Medulla oblongata (tissue), 1 donor: ENCODE data around the gene YWHAB.

Experiments
- DNase-seq: peaks from one replicate; pipeline ENCODE4 v3.0.0-alpha.2; 2015; ENCODE audit errors: extremely low spot score

The YWHAB gene

GRCh38 chr20:44911264-44911921 lies 25.9 kb downstream of the YWHAB start:
- no peak for DNase-seq

DNA sequence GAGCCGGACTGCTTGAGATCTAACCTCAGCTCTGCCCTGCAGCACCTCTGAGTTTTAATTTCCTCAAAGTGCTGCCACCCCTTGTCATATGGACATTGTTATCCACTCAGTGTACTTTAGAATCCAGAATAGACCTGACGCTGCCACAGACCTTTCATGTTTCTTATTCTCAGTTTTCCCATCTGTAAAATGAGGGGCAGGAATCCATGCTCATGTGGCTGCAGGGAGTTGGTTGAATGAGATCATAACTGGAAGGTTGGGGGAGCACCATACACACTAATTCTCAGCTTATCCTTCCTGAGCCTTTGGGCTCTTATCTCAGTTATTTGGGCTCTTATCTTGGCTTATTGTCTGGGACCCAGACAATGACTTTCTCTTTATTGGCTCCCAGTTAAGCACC lies 26.7 kb downstream of the YWHAB start:
- no peak for DNase-seq

DNA sequence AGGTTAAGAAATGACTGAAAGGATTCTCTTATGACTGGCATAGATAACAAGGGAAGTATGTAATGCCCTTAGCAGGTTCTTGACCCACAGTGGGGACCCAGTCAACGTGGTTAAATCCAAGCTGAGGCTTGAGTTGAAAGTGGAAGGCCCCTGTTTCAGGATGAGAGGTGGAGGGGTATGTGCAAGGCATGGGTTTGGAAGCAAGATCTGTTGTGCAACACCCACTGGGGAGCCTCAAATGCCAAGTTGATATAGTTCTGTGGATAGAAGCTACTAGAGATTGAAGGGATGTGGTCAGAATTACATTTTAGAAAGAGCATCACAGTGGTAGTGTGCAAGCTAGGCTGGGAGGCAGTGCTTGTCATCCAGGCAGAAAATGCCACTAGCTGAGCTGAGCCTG lies 29.4 kb downstream of the YWHAB start:
- DNase-seq, result no peak

DNA sequence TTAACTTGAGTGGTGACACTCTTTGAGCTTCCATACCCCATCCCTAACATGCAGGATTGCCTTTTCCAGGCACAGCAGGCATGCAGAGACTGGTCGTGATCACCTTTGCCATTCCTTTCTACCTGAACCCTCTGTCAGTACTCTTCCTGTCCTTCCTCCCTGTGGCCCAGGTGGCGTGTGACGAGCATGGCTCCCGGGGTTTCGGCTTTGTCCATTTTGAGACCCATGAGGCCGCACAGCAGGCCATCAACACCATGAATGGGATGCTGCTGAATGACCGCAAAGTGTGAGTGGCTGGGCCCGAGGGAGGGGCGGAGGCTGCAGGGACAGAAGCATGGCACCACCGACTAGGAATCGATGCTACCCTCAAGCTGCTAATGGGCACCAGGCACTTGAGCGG lies 31.1 kb downstream of the YWHAB start:
- DNase-seq, result no peak

DNA sequence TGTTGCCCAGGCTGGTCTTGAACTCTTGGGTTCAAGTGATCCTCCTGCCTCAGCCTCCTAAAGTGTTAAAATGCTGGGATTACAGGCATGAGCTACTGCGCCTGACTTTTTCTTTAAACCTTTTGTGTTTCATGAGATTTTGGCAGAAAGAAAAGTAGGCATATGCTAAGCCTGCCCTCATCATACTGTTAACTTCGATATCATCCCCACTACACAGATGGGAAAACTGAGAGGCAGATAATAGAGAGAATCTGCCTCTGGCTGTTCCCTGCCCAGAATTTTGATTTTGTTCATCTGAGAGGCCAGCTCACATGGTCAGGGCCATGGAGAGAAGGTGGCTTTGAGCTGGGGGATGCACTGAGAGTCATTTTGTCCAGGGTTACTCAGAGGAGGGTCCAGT lies 31.9 kb downstream of the YWHAB start:
- no peak for DNase-seq

- DNase-seq, result no peak
Observed at GRCh38 chr20:44918342-44918741, 32.8 kb downstream of the YWHAB start.

DNA sequence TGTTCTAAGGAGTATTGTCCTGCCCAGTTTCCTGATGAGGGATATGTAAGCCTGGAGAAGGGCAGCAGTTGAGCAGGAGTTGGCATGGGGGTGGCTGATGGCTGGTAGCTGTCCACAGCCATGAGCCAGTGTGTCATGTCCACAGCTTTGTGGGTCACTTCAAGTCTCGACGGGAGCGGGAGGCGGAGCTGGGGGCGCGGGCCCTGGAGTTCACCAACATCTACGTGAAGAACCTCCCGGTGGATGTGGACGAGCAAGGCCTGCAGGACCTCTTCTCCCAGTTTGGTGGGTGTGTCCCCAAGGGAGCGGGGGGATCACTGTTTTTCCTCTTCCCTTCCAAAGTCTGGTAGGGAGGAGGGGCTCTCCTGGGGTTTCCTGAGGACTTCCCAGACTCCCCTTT lies 33.3 kb downstream of the YWHAB start:
- no peak for DNase-seq

DNA sequence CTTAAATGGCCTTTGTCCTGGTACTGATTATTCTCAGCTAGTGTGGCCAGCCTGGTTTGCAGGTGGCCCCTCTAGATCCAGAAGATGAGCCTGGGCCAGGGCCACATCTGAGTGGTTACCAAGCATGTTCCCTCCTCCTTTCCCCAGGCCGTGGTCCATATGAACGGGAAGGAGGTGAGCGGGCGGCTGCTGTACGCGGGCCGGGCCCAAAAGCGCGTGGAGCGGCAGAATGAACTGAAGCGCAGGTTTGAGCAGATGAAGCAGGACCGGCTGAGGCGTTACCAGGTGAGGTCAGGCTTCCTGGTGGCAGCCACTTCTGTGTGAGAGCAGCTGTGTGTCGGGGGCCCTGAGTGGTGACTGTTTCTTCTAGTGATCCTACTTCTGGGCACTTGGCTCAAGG lies 35.9 kb downstream of the YWHAB start:
- no peak for DNase-seq

GRCh38 chr20:44924541-44924940 lies 39.0 kb downstream of the YWHAB start:
- no peak for DNase-seq

GRCh38 chr20:44928595-44928994 lies 43.1 kb downstream of the YWHAB start:
- no peak for DNase-seq

DNA sequence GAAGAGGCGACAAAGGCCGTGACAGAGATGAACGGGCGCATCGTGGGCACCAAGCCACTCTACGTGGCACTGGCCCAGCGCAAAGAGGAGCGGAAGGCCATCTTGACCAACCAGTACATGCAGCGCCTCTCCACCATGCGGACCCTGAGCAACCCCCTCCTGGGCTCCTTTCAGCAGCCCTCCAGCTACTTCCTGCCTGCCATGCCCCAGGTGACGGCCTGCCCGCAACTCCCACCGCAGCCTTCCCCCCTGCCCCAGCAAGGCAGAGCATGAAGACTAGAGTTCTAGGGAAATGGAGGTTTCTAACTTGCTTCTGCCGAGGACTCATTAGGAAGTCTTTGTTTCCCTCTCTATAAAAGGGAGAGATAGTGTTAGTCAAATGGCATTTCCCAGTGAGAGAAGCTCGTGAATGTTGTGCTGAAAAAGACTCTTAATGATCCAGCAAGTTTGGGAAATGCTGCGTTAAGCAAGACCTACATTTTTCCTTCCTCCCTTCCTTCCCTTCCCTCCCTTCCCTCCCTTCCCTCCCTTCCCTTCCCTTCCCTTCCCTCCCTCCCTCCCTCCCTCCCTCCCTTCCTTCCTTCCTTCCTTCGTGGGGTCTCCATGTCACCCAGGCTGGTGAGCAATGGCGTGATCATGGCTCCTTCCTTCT lies 45.1 kb downstream of the YWHAB start:
- no peak for DNase-seq

GRCh38 chr20:44931911-44932310 lies 46.4 kb downstream of the YWHAB start:
- DNase-seq, result no peak

DNA sequence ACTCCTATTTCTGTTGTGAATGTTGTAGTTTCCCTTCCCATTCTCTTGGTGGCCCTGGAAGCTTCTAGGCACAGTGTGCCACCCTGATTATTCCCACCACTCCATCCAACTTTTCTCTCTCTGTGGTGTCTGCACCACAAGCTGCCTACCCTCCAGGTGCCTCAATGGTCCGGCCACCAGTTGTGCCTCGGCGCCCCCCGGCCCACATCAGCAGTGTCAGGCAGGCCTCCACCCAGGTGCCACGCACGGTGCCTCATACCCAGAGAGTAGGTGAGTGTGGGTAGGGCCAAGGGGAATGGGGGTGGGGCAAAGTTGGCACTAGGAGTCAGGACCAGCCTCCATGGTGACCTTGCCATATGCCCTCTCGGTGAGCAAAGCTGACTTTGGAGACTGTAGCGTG lies 47.4 kb downstream of the YWHAB start:
- no peak for DNase-seq

DNA sequence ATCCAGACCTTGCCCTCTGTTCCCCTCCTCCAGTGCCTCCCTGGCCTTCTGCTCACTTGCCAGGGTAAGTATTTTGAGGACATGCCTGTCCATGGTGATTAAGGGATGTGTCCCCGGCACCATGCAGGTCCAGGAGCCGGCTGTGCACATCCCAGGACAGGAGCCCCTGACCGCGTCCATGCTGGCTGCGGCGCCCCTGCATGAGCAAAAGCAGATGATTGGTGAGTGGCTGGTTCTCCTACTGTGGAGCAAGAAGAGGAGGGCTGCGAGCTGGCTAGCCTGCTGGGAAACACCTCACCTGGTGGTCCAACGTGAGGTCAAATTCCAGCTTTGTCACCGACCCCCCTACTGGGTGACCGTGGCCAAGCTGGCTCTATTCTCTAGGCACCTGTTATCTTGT lies 51.0 kb downstream of the YWHAB start:
- no peak for DNase-seq

DNA sequence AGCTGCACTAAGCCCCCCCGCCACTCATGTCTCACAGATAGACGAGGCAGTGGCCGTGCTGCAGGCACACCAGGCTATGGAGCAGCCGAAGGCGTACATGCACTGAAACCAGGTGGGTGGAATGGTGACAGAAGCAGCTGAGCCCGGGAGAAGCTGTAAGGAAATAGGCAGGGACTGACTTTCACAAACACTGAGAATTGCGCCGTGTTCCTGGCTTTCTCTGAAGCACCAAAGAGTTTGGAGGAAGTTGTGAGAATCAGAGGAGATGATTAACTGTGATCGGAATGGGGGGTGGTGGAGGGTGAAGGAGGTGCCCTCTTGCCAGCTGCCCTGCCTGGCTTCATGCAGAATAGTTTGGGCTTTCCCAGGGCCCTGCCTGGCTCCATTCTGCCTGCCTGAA lies 53.1 kb downstream of the YWHAB start:
- no peak for DNase-seq

DNA sequence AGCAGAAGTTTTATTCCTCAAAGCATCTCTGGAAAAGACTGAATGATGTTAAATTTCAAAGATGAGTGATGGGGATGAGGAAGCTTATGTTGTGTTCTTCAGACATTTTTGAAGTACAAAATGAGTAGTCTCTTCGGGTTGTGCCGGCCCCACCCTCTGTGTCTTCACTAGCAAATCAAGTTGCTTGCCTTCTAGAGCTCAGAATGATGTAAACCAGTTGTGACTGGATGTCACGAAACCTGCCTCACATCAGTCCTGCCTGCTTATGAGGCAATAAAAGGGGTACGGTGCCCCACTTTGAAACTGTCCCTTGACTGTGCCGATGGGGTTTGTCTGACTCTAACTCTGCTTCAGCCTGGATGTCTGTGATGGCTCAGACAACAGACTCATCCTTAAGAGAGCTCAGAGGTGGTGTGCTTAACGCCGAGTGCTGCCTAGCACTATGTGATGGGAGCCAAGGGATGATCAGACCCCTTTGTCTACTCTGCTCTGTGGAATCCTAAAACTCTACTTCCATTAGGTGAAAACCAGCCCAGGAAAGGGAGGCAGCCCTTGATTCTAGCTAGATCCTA lies 55.7 kb downstream of the YWHAB start:
- DNase-seq, result no peak

- no peak for DNase-seq
Observed at GRCh38 chr20:44942264-44942973, 56.9 kb downstream of the YWHAB start.

DNA sequence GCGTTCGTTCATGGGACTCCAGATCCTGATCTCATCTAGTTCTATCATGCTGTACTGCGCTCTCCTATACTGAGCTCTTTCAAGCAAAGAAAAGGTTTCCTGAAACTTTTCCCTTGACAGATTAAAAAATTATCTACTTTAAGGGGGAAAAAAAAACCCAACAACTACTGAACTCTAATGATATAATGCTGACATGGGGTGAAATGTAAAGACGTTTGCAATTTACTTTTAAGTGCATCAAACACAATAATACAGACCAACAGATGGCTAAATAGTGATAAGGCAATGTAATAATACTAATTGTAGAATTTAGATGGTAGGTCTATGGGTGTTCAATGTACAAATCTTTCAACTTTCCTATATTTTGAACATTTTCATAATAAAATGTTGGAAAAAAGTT lies 58.3 kb downstream of the YWHAB start:
- DNase-seq, result no peak

DNA sequence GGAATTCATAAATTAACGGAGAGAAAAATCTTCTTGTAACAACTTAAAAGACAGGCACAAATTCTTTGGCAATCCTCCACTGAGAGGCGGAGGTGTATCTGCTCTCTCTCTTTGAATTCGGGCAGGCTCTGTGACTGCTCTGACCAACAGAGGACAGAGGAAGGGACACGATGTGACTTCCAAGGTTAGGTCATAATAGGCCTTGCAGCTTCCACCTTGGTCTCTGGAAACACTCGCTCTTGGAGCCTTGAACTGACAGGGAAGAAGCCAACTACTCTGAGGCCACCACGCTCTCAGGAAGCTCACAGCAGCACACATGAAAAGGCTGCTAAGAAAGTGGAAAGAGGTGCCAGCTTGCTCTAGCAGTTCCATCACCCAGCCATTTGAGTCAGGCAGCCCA lies 59.8 kb downstream of the YWHAB start:
- no peak for DNase-seq

DNA sequence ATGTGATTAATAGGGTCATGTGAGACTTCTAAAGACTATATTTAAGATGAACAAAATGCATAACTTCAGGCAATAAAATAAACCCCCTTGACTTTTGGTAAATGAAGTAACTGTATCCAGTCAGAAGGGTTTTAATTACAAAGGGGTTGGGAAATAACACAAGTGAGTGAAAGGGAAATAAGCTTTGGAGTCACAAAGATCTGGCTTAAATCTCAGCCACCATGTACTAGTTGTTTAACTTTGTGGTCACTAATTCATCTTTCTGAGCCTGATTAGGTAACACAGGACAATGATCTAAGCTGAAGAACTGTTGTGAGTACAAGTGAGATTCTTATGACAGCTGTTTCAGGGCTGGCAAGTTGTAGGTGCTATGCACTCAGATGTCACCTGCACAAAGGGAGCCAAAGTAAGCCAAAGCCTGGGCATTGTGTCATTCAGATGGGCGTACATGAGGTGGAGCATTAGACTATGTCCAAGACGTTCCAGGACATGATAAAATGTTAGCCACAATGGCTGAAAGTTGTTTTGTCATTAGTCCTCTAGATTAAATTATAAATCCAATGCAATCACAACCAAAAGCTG lies 60.9 kb downstream of the YWHAB start:
- DNase-seq, result no peak

DNA sequence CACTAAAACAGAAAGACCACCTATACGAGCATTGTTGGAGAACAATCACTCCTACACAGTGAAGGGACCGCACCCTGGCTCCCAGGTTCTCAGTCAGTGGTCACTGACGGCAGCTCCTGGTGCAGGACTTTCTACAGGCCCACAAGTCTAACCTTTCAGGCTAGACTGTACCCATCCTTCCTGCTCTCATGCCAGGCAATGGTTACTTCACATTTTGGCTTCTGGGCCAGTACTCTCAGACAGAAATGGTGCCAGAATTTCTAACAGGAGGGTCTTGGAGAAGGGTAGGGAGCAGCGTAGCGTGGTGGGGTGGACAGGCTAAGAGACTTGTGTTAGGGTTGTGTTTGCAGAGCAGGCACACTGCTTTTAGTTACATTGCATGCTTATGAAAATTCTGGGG lies 62.6 kb downstream of the YWHAB start:
- no peak for DNase-seq

DNA sequence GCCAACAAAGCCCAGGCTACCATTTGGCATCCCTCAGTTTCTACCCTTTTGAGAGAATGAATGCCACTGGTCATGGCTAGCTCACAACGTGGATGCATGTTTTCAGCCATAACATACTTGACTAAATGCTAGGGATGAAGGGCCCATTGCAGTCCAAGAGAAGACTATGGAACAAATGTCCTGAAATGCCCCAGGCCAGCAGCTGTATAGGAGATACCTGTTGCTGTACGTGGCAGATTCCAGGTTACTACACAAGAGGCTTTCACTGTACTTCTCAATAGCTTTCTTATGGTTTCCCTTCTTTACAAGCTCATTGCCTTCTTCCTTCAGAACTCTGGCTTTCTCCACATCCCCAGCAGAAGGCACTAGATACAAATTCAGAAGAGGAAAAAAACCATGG lies 63.0 kb downstream of the YWHAB start:
- DNase-seq, result no peak

DNA sequence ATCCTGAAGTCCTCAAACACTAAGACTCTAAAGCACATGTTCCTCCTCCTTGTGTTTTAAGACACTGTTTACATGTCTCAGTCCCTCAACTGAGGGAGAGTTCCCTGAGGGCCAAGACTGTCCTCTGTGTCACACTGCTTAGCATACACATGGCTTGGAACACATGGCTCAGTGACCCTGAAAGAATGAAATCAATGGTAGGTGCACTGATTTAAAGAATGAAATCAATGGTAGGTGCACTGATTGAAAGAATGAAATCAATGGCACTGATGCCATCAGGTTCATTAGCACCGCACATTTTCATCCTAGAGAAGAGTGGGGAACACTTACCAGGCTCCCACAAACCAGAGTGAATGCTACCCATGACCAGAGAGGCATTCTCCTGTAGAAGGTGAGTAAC lies 64.9 kb downstream of the YWHAB start:
- DNase-seq, result no peak
